IMR-90 (cell line): Measurements from ENCODE around the gene POMT2. TPM values are rescaled to one million over a fixed set of nuclear protein-coding genes. Genes with fewer than 3 reads are reported as not detected.

Source experiments
- ATAC-seq: fragments of 200-7000 bp; cut with Tn5 transposase; 2 replicates; pipeline ENCODE4 v1.9.1; 2020; ENCODE audit warnings: low read depth, mild to moderate bottlenecking, moderate library complexity
- BruUV-seq: library from RNA; stranded (reverse); fragments of 400-500 nt; replicated peaks from 2 replicates; lab custom pipeline; 2021; lab: Mats Ljungman, UMichigan
- CTCF ChIA-PET: fragments of 300-600 bp; formaldehyde crosslinking; extraction: SDS; loops from one replicate; lab custom pipeline; 2021; ENCODE audit warnings: antibody characterized with exemption; lab: Yijun Ruan, JAX
- POLR2A ChIA-PET: fragments of 300-600 bp; sonication (Branson Sonifier 250); formaldehyde crosslinking; loops from one replicate; lab custom pipeline; 2022; ENCODE audit warnings: antibody characterized with exemption; ENCODE audit not compliant: unreplicated experiment; lab: Charles Lee
- DNase-seq: peaks from one replicate; pipeline ENCODE4 v3.0.0; 2013
- H2AFZ ChIP-seq: replicated peaks from 2 replicates; pipeline ENCODE3; 2013; ENCODE audit warnings: low read length, mild to moderate bottlenecking; ENCODE audit not compliant: poor library complexity
- H2AK5ac ChIP-seq: 2 replicates; pipeline ENCODE4 v1.6.1; 2013; ENCODE audit warnings: low read depth, low read length, inconsistent platforms
- H2AK9ac ChIP-seq: replicated peaks from 2 replicates; pipeline ENCODE3; 2013; ENCODE audit warnings: mild to moderate bottlenecking, low read depth, low read length, moderate library complexity; ENCODE audit not compliant: poor library complexity
- H2BK120ac ChIP-seq: 2 replicates; pipeline ENCODE4 v1.6.1; 2013; ENCODE audit warnings: low read depth, low read length, inconsistent platforms
- H2BK15ac ChIP-seq: 3 replicates; pipeline ENCODE4 v1.6.1; 2013; ENCODE audit warnings: low read depth, low read length, inconsistent platforms
- H2BK20ac ChIP-seq: 2 replicates; pipeline ENCODE4 v1.6.1; 2013; ENCODE audit warnings: low read depth, mild to moderate bottlenecking, inconsistent platforms, low read length, moderate library complexity
- H2BK5ac ChIP-seq: 2 replicates; pipeline ENCODE4 v1.6.1; 2013; ENCODE audit warnings: mild to moderate bottlenecking, low read depth, low read length, inconsistent platforms; ENCODE audit not compliant: poor library complexity, severe bottlenecking
- H3K14ac ChIP-seq: replicated peaks from 2 replicates; pipeline ENCODE4 v1.6.1; 2013; ENCODE audit warnings: low read depth, low read length, inconsistent platforms
- H3K18ac ChIP-seq: 2 replicates; pipeline ENCODE4 v1.6.1; 2013; ENCODE audit warnings: low read depth, low read length, control low read depth
- H3K23ac ChIP-seq: 2 replicates; pipeline ENCODE4 v1.6.1; 2013; ENCODE audit warnings: low read depth, low read length, inconsistent platforms
- H3K27ac ChIP-seq: 2 replicates; pipeline ENCODE4 v1.5.1; 2013; ENCODE audit warnings: mild to moderate bottlenecking, control low read depth, low read length; ENCODE audit not compliant: insufficient read depth
- H3K27me3 ChIP-seq: 2 replicates; pipeline ENCODE4 v1.6.1; 2013; ENCODE audit warnings: low read length; ENCODE audit not compliant: control insufficient read depth, insufficient read depth
- H3K36me3 ChIP-seq: 2 replicates; pipeline ENCODE4 v1.6.1; 2013; ENCODE audit warnings: low read length, mixed read lengths; ENCODE audit not compliant: control insufficient read depth, insufficient read depth
- H3K4ac ChIP-seq: 2 replicates; pipeline ENCODE4 v1.6.1; 2013; ENCODE audit warnings: low read depth, low read length, inconsistent platforms
- H3K4me1 ChIP-seq: 2 replicates; pipeline ENCODE4 v1.6.1; 2013; ENCODE audit warnings: low read length, mixed read lengths; ENCODE audit not compliant: control insufficient read depth, insufficient read depth
- H3K4me2 ChIP-seq: 2 replicates; pipeline ENCODE4 v1.6.1; 2013; ENCODE audit warnings: low read depth, mild to moderate bottlenecking, control low read depth, low read length, moderate library complexity
- H3K4me3 ChIP-seq: 2 replicates; pipeline ENCODE4 v1.5.1; 2013; ENCODE audit warnings: low read depth, mild to moderate bottlenecking, control low read depth, low read length, moderate library complexity; ENCODE audit not compliant: insufficient read depth
- H3K56ac ChIP-seq: 2 replicates; pipeline ENCODE4 v1.6.1; 2013; ENCODE audit warnings: low read length, inconsistent platforms; ENCODE audit not compliant: insufficient read depth; ENCODE audit errors: extremely low read depth
- H3K79me1 ChIP-seq, 2 experiments: 2 replicates each; pipeline ENCODE4 v1.6.1; 2013; ENCODE audit warnings: low read length in 2 of 2, inconsistent platforms in 1 of 2, low read depth in 1 of 2
- H3K9ac ChIP-seq: 2 replicates; pipeline ENCODE4 v1.6.1; 2013; ENCODE audit warnings: low read depth, low read length, control low read depth
- H3K9me1 ChIP-seq: 2 replicates; pipeline ENCODE4 v1.6.1; 2013; ENCODE audit warnings: low read length, inconsistent platforms; ENCODE audit not compliant: insufficient read depth
- H3K9me3 ChIP-seq: 2 replicates; pipeline ENCODE4 v1.6.1; 2013; ENCODE audit warnings: low read length; ENCODE audit not compliant: control insufficient read depth, insufficient read depth
- H4K20me1 ChIP-seq: 2 replicates; pipeline ENCODE4 v1.6.1; 2013; ENCODE audit warnings: low read length, inconsistent platforms; ENCODE audit not compliant: insufficient read depth
- H4K5ac ChIP-seq: 2 replicates; pipeline ENCODE4 v1.6.1; 2013; ENCODE audit warnings: mild to moderate bottlenecking, low read depth, low read length, control low read depth
- H4K8ac ChIP-seq, 2 experiments: 2 replicates each; pipeline ENCODE4 v1.6.1; 2013; ENCODE audit warnings: low read depth in 2 of 2, low read length in 2 of 2, control low read depth in 1 of 2, inconsistent platforms in 1 of 2
- H4K91ac ChIP-seq: 2 replicates; pipeline ENCODE4 v1.6.1; 2013; ENCODE audit warnings: low read depth, low read length, inconsistent platforms; ENCODE audit not compliant: insufficient read depth
- BHLHE40 ChIP-seq: fragments of 150-350 bp; IDR thresholded peaks from 2 replicates; pipeline ENCODE4 v1.6.1; 2016; ENCODE audit warnings: mild to moderate bottlenecking, low read depth, low read length
- CEBPB ChIP-seq: IDR thresholded peaks from 2 replicates; pipeline ENCODE4 v1.6.1; 2012; ENCODE audit warnings: low read depth, low read length, improper control_type of control experiment
- CHD1 ChIP-seq: IDR thresholded peaks from 2 replicates; pipeline ENCODE4 v1.6.1; 2012; ENCODE audit warnings: low read depth, low read length, improper control_type of control experiment
- CTCF ChIP-seq: conservative IDR thresholded peaks from 2 replicates; pipeline ENCODE4 v1.5.1; 2012; ENCODE audit warnings: mild to moderate bottlenecking, low read depth, low read length, improper control_type of control experiment
- ELK1 ChIP-seq: fragments of 150-350 bp; IDR thresholded peaks from 2 replicates; pipeline ENCODE4 v1.6.1; 2016; ENCODE audit warnings: low read depth, mild to moderate bottlenecking, low read length, moderate library complexity, borderline replicate concordance
- FOS ChIP-seq: fragments of 150-350 bp; IDR thresholded peaks from 2 replicates; pipeline ENCODE4 v1.6.1; 2016; ENCODE audit warnings: low read depth, low read length
- MAFK ChIP-seq: IDR thresholded peaks from 2 replicates; pipeline ENCODE4 v1.6.1; 2012; ENCODE audit warnings: low read depth, low read length, improper control_type of control experiment
- MAZ ChIP-seq: IDR thresholded peaks from 2 replicates; pipeline ENCODE4 v1.6.1; 2012; ENCODE audit warnings: low read depth, mild to moderate bottlenecking, low read length, improper control_type of control experiment, moderate library complexity, borderline replicate concordance
- MXI1 ChIP-seq: IDR thresholded peaks from 2 replicates; pipeline ENCODE4 v1.6.1; 2012; ENCODE audit warnings: low read depth, mild to moderate bottlenecking, low read length, moderate library complexity, borderline replicate concordance
- NFE2L2 ChIP-seq: fragments of 150-350 bp; IDR thresholded peaks from 2 replicates; pipeline ENCODE4 v1.6.1; 2016; ENCODE audit warnings: low read depth, mild to moderate bottlenecking, low read length
- POLR2A ChIP-seq: IDR thresholded peaks from 2 replicates; pipeline ENCODE4 v1.6.1; 2012; ENCODE audit warnings: mild to moderate bottlenecking, low read depth, low read length
- RAD21 ChIP-seq: IDR thresholded peaks from 2 replicates; pipeline ENCODE4 v1.6.1; 2012; ENCODE audit warnings: low read length, improper control_type of control experiment
- RCOR1 ChIP-seq: IDR thresholded peaks from 2 replicates; pipeline ENCODE4 v1.6.1; 2012; ENCODE audit warnings: mild to moderate bottlenecking, low read length, improper control_type of control experiment; ENCODE audit not compliant: insufficient replicate concordance
- RFX5 ChIP-seq: IDR thresholded peaks from 2 replicates; pipeline ENCODE4 v1.8.0; 2012; ENCODE audit warnings: low read depth, mild to moderate bottlenecking, low read length, moderate library complexity
- SMC3 ChIP-seq: fragments of 150-350 bp; IDR thresholded peaks from 2 replicates; pipeline ENCODE4 v1.6.1; 2016; ENCODE audit warnings: low read depth, mild to moderate bottlenecking, antibody characterized with exemption, low read length, moderate library complexity
- USF2 ChIP-seq: fragments of 150-350 bp; IDR thresholded peaks from 2 replicates; pipeline ENCODE4 v1.6.1; 2017; ENCODE audit warnings: mild to moderate bottlenecking, antibody characterized with exemption, low read length, low read depth
- WGBS, 2 experiments: methylation state at CpG; one replicate each; pipeline versions ENCODE4 v1.1.5 to v1.1.7; 2013; ENCODE audit warnings: missing lambda C conversion rate in 2 of 2; ENCODE audit not compliant: insufficient read length in 1 of 2; ENCODE audit errors: extremely low coverage in 2 of 2; 5-methylcytosine and 5-hydroxymethylcytosine counted together
- dilution Hi-C: fragments of 300-500 bp; cut with HindIII; formaldehyde crosslinking; loops from one replicate; pipeline ENCODE4 v1.14.3; 2018; ENCODE audit warnings: low sequenced_read_pairs; ENCODE audit not compliant: unreplicated experiment
- in situ Hi-C: fragments of 300-500 bp; cut with MboI; formaldehyde crosslinking; loops from 3 replicates; pipeline ENCODE4 v1.14.3; 2019; ENCODE audit warnings: low sequenced_read_pairs, inconsistent platforms, mixed read lengths
- intact Hi-C: fragments of 100-400 bp; cut with micrococcal nuclease; formaldehyde crosslinking; loops from 2 replicates; pipeline ENCODE4 v1.10.0; 2022
- polyA plus RNA-seq, 3 experiments: library from polyadenylated mRNA; depleted of rRNA; stranded (reverse); fragments of >200 nt; gene quantifications; 2 replicates each; pipeline ENCODE4 v1.2.3, GENCODE V29; 2012; ENCODE audit warnings: low replicate concordance in 1 of 3
- total RNA-seq: library from RNA; depleted of rRNA; stranded (reverse); fragments of >200 nt; gene quantifications from 2 replicates; pipeline ENCODE4 v1.2.3, GENCODE V29; 2012

POMT2 gene
- total and polyA plus RNA-seq, 2 of the 4 experiments (the other 2 are of a cell fraction), result 6.5 to 13.0 TPM

GRCh38 chr14:77316195-77316505 is 4.5 kb downstream of the POMT2 start:
- H3K14ac ChIP-seq, result no peak overlapping the region
- intact Hi-C loops (loop anchor here (1.0 kb wide), 1 partner anchor 15 kb away; no protein-coding TSS in a partner anchor), in situ Hi-C loops (loop anchor here (5.0 to 25.0 kb wide), 2 partner anchors 164 to 429 kb away; no protein-coding TSS in a partner anchor), dilution Hi-C loops (no loop called here)
- POLR2A ChIA-PET, result interaction anchor here (1.2 kb wide), 1 partner anchor 12 kb away, joined by 4 read pairs; no protein-coding TSS in a partner anchor
- H4K5ac ChIP-seq, result no peak overlapping the region
- H3K4ac ChIP-seq, result no peak overlapping the region
- H3K36me3 ChIP-seq, result no peaks in the 10 kb centered on the region
- no peaks in the 10 kb centered on the region for H3K27me3 ChIP-seq
- H3K23ac ChIP-seq, result no peak overlapping the region
- H3K4me3 ChIP-seq, result no peak overlapping the region
- CTCF ChIA-PET, result interaction anchor here (0.6 to 6.2 kb wide), 10 partner anchors 9 to 192 kb away, joined by 3 to 116 read pairs (median 3); no protein-coding TSS in a partner anchor
- no peak overlapping the region for H2AK5ac ChIP-seq
- H3K4me2 ChIP-seq, result no peak overlapping the region
- BruUV-seq, result no TSS peak
- H2BK15ac ChIP-seq, result no peak overlapping the region
- no peak overlapping the region for H3K56ac ChIP-seq
- H4K91ac ChIP-seq, result no peak overlapping the region
- H3K18ac ChIP-seq, result no peak overlapping the region
- H2BK20ac ChIP-seq, result peak overlapping the region; percentile 42; the same call in 1 of the 2 replicates
- no peak overlapping the region for H2AK9ac ChIP-seq
- no peak overlapping the region for H3K9ac ChIP-seq
- H4K8ac ChIP-seq, result no peak overlapping the region
- peaks cover 21 to 61% of the 10 kb centered on the region in 2 experiments for H3K79me1 ChIP-seq
- no peak overlapping the region for H2AFZ ChIP-seq
- no peaks in the 10 kb centered on the region for H3K9me3 ChIP-seq
- H2BK5ac ChIP-seq, result no peak overlapping the region
- no peak overlapping the region for H3K27ac ChIP-seq
- no peak overlapping the region for H2BK120ac ChIP-seq
- DNase-seq, result no peak
- ATAC-seq, result no peak
- WGBS, 2 experiments, result no CpG with 5 or more reads among the region's 1 CpG
- H3K4me1 ChIP-seq, result peaks cover 15% of the 10 kb centered on the region
- peaks cover 13% of the 10 kb centered on the region for H3K9me1 ChIP-seq
- peaks cover 9% of the 10 kb centered on the region for H4K20me1 ChIP-seq
- no peak for TF ChIP-seq POLR2A
- TF ChIP-seq BHLHE40, result no peak
- no peak for TF ChIP-seq USF2
- no peak for TF ChIP-seq MAZ
- TF ChIP-seq FOS, result no peak
- no peak for TF ChIP-seq CEBPB
- no peak for TF ChIP-seq MXI1
- TF ChIP-seq RAD21, result no peak
- TF ChIP-seq RCOR1, result no peak
- no peak for TF ChIP-seq SMC3
- no peak for TF ChIP-seq CHD1
- no peak for TF ChIP-seq ELK1
- TF ChIP-seq MAFK, result no peak
- TF ChIP-seq CTCF, result no peak
- TF ChIP-seq NFE2L2, result no peak
- TF ChIP-seq RFX5, result no peak
